NCI-H460 (cell line): Measurements from ENCODE around the gene UMAD1. TPM values are rescaled to one million over a fixed set of nuclear protein-coding genes. Genes with fewer than 3 reads are reported as not detected.

Experiments
- DNase-seq: peaks from one replicate; pipeline ENCODE4 v3.0.0-alpha.2; 2016; ENCODE audit warnings: low read depth; ENCODE audit errors: extremely low read depth
- small RNA-seq, 2 experiments: library from RNA; depleted of rRNA; stranded (forward); fragments of <200 nt; gene quantifications; one replicate each; pipeline ENCODE3, GENCODE V24; 2014
- total RNA-seq: library from RNA; depleted of rRNA; stranded (reverse); fragments of >200 nt; shearing (Covaris generic); gene quantifications from 2 replicates; pipeline ENCODE4 v1.2.3, GENCODE V29; 2014; rRNA removed

Gene UMAD1
- total RNA-seq, 1 experiment from 2014 or later: 26.0 TPM

GRCh38 chr7:7913504-7913903 lies 273.0 kb downstream of the UMAD1 start:
- DNase-seq: no peak

GRCh38 chr7:7914547-7914946 lies 274.0 kb downstream of the UMAD1 start:
- DNase-seq: no peak

- no peak for DNase-seq
These were observed 275.5 kb downstream of the UMAD1 start for GRCh38 chr7:7916064-7916463.

GRCh38 chr7:7917593-7917992 lies 277.0 kb downstream of the UMAD1 start:
- DNase-seq: no peak

- no peak for DNase-seq
These were observed 278.3 kb downstream of the UMAD1 start for GRCh38 chr7:7918736-7919448.

GRCh38 chr7:7919449-7919945 lies 278.9 kb downstream of the UMAD1 start:
- no peak for DNase-seq

- DNase-seq: no peak
These were observed 279.5 kb downstream of the UMAD1 start for GRCh38 chr7:7920056-7920455.

GRCh38 chr7:7920481-7920880 lies 279.9 kb downstream of the UMAD1 start:
- DNase-seq: no peak

GRCh38 chr7:7921830-7922229 lies 281.3 kb downstream of the UMAD1 start:
- no peak for DNase-seq

GRCh38 chr7:7922684-7923385 lies 282.3 kb downstream of the UMAD1 start:
- no peak for DNase-seq

- DNase-seq: no peak
These were observed 283.3 kb downstream of the UMAD1 start for GRCh38 chr7:7923818-7924217.

GRCh38 chr7:7924303-7924702 lies 283.8 kb downstream of the UMAD1 start:
- no peak for DNase-seq

Small RNA genes lying within 50 kb of the gene (small RNA-seq; reads per million reads assigned to genes)
- 0 reads per million in 2 experiments for gene RNU6-534P

Other genes with a start within 250 kb of the UMAD1 start
- 0.12 and 0.29 TPM in 2 replicates for gene COL28A1, start 104.9 kb upstream of the UMAD1 start, total RNA-seq
- 49.7 and 61.5 TPM in 2 replicates for gene MIOS, start 73.9 kb upstream of the UMAD1 start, total RNA-seq
- 52.7 and 53.7 TPM in 2 replicates for gene RPA3, start 77.9 kb downstream of the UMAD1 start, total RNA-seq